AG04449 (cell line): ENCODE results near the gene PRELID1.

Experiments
- CTCF ChIA-PET: fragments of 350-600 bp; formaldehyde crosslinking; extraction: SDS; loops from one replicate; lab custom pipeline; 2021; ENCODE audit warnings: antibody characterized with exemption; lab: Yijun Ruan, JAX
- POLR2A ChIA-PET: fragments of 400-600, 350-600 bp; formaldehyde crosslinking; extraction: SDS; loops from one replicate; lab custom pipeline; 2020; ENCODE audit warnings: antibody characterized with exemption, inconsistent platforms; lab: Yijun Ruan, JAX
- DNase-seq: peaks from one replicate; pipeline ENCODE4 v3.0.0-alpha.2; 2010; ENCODE audit warnings: low read depth, low spot score
- H3K4me3 ChIP-seq: 2 replicates; pipeline ENCODE4 v1.5.1; 2011; ENCODE audit warnings: low read depth, mild to moderate bottlenecking, control low read depth, low read length
- CTCF ChIP-seq: IDR thresholded peaks from one replicate; pipeline ENCODE4 v1.5.1; 2011; ENCODE audit warnings: mild to moderate bottlenecking, moderate library complexity, low read length, control low read depth, inconsistent platforms; ENCODE audit not compliant: insufficient read depth; ENCODE audit errors: missing control alignments

The PRELID1 gene

GRCh38 chr5:177276886-177277285, 26.7 kb upstream of the PRELID1 start:
- ChIA-PET CTCF (interaction anchor here (0.9 to 1.4 kb wide), 4 partner anchors 17 to 164 kb away, joined by 3 to 4 read pairs (median 3); no protein-coding TSS in a partner anchor), POLR2A (no interaction called here)
- no peak for DNase-seq
- H3K4me3 ChIP-seq: no peak overlapping the region
- no peak for TF ChIP-seq CTCF

GRCh38 chr5:177288191-177288590, 15.4 kb upstream of the PRELID1 start:
- ChIA-PET POLR2A (no interaction called here), CTCF (interaction anchor here (1.7 to 2.5 kb wide), 2 partner anchors 13 to 174 kb away, joined by 5 to 6 read pairs; no protein-coding TSS in a partner anchor)
- TF ChIP-seq CTCF: no peak
- no peak overlapping the region for H3K4me3 ChIP-seq
- no peak for DNase-seq

GRCh38 chr5:177290816-177291596, 12.6 kb upstream of the PRELID1 start:
- POLR2A ChIA-PET: no interaction called here
- no peak overlapping the region for H3K4me3 ChIP-seq
- TF ChIP-seq CTCF: no peak
- CTCF ChIA-PET: interaction anchor here (1.0 to 4.3 kb wide), 3 partner anchors 12 to 178 kb away, joined by 3 to 28 read pairs (median 4); partner anchors contain the start of genes PRELID1 and RAB24
- no peak for DNase-seq

GRCh38 chr5:177291735-177292134, 11.9 kb upstream of the PRELID1 start:
- ChIA-PET CTCF (interaction anchor here (1.0 to 4.3 kb wide), 2 partner anchors 12 to 178 kb away, joined by 3 to 28 read pairs; partner anchors contain the start of genes PRELID1 and RAB24), POLR2A (no interaction called here)
- TF ChIP-seq CTCF: no peak
- no peak overlapping the region for H3K4me3 ChIP-seq
- DNase-seq: no peak

GRCh38 chr5:177293819-177294581, 9.6 kb upstream of the PRELID1 start:
- DNase-seq: no peak
- H3K4me3 ChIP-seq: no peak overlapping the region
- POLR2A ChIA-PET: no interaction called here
- CTCF ChIA-PET: interaction anchor here (0.6 to 4.3 kb wide), 5 partner anchors 10 to 183 kb away, joined by 3 to 28 read pairs (median 3); partner anchors contain the start of genes PRELID1 and RAB24
- TF ChIP-seq CTCF: no peak

GRCh38 chr5:177294632-177295031, 9.0 kb upstream of the PRELID1 start:
- ChIA-PET CTCF (interaction anchor here (1.0 to 4.3 kb wide), 3 partner anchors 9 to 181 kb away, joined by 3 to 28 read pairs (median 4); partner anchors contain the start of genes PRELID1 and RAB24), POLR2A (no interaction called here)
- no peak overlapping the region for H3K4me3 ChIP-seq
- DNase-seq: no peak
- TF ChIP-seq CTCF: no peak
